GM12874 (cell line): Measurements from ENCODE around the gene HS6ST2.

Experiments
- TF ChIP-seq, protein P1 (sequence below): IDR thresholded peaks from 2 replicates; pipeline ENCODE4 v1.5.1; 2011; ENCODE audit warnings: low read depth, mild to moderate bottlenecking, control low read depth, low read length, moderate library complexity; ENCODE audit not compliant: insufficient read depth

Gene HS6ST2

DNA sequence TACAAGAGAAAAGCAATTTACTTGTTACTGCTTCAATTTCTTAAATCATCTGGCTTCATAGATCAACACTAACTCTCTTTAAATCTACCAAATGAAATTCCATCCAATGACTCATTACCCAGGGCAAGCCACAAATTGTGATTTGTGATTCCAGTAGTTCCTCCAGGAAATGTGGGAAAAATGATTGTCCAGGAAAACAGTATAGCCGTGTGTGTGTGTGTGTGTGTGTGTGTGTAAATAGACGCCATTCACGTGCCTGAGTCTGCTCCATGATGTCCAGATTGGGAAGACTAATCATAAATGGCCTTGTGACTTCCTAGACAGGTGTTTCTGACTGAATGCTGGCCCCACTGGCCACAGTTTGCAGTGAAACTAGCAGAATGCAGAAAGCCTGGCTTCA lies 121.3 kb downstream of the HS6ST2 start:
- TF ChIP-seq, protein P1, sequence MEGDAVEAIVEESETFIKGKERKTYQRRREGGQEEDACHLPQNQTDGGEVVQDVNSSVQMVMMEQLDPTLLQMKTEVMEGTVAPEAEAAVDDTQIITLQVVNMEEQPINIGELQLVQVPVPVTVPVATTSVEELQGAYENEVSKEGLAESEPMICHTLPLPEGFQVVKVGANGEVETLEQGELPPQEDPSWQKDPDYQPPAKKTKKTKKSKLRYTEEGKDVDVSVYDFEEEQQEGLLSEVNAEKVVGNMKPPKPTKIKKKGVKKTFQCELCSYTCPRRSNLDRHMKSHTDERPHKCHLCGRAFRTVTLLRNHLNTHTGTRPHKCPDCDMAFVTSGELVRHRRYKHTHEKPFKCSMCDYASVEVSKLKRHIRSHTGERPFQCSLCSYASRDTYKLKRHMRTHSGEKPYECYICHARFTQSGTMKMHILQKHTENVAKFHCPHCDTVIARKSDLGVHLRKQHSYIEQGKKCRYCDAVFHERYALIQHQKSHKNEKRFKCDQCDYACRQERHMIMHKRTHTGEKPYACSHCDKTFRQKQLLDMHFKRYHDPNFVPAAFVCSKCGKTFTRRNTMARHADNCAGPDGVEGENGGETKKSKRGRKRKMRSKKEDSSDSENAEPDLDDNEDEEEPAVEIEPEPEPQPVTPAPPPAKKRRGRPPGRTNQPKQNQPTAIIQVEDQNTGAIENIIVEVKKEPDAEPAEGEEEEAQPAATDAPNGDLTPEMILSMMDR = no peak

DNA sequence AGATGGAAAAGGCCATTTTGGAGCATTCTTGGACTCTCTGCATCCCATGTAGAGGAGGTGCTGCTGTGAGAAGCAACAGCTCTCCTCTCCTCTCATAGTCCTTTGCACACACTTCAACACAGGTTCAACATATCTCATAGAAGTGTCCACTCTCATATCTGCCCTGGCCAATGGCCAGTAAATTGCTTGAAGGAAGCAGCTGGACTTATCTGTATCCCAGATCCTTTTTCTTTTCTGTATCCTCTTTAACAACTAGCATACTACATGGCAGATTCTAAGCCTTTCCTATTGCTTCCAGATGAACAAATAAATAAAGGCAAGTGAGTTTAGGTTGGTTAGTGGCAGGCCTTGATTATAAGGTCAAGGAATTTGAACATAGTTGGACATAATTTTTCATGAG lies 122.0 kb downstream of the HS6ST2 start:
- TF ChIP-seq, protein P1 = no peak

DNA sequence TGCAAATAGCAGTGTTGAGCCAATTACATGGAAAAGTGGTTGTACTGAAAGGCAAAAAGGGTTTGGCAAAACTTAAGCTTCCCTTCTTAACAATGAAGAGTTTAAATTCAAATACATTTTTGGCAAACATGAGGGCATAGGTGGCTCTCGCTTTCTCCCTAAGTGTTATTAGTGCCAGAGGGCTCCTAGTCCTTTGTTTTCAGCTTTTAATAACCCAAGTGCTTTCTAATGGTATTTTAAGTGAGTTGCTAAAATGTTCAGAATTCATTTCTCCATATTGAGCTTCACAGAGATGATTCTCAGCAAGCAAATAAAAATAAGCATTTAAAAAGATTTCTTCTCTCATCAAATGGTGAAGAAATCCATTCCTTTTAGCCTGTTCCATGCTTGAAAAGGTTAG lies 123.7 kb downstream of the HS6ST2 start:
- TF ChIP-seq, protein P1 = no peak

DNA sequence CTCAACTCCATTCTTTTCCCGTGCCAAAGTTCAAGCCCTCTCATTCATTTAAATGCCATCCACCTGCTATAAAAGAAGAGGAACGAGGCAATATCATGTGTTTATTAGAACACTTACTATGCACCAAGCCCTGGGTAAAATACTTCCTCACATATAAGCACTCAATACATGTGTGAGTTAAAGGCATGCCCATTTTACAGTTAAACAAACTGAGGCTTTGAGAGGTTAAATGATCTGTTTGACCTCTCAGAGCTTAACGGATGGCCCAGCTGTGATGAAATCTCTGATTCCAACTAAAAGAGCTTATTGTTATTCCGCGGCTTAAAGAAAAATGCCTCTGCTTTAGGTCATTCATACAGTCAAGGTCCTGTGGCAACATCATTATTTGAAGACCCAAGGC lies 124.3 kb downstream of the HS6ST2 start:
- TF ChIP-seq, protein P1 = no peak

DNA sequence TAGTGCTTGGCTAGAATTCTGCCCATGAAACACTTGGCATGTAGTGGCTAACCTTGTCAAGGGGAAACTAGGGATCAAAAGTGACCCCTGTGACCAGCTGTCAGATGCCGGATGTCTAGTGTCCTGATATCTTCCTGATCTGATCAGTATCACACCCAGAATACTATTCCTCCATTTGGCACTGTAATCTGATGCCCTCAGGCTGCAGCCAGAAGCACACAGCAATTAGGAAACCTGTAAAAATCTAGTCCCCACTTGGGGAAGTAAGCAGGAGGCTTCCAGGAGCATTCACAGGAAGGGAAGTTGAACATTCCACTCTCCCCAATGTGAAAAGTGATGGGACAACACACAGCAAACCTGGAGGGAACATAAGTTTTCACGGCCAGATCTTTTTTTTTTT lies 125.1 kb downstream of the HS6ST2 start:
- TF ChIP-seq, protein P1 = no peak

DNA sequence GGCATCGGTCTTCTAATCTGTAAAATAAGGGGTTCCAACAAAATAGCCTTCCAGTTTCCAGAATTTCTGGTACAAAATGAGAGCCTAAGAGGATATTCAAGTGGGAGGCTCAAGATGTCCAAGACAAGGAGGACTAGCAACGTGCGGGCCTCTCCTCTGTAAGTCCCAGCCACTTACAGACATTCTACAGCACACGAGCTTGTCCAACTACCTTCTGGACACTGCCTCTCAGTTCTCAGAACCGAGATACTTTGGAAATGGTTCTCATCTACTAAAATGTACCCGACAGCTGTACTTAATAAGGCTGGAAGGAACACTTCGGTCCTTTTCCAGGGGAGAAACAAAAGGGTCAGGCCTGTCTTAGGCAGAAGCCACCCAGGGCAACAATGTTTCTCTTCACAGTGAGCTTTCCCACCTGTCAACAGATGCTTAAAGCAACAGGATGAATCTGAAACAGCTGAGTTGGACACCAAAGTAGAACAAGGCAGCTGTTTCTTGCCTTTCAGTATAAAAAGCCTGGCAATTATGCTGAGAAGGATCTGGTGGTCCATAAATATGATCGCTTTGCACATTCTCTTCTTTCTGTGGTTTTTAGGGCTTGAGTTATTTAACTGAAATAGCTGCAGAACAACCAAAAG lies 127.0 kb downstream of the HS6ST2 start:
- TF ChIP-seq, protein P1 = no peak

DNA sequence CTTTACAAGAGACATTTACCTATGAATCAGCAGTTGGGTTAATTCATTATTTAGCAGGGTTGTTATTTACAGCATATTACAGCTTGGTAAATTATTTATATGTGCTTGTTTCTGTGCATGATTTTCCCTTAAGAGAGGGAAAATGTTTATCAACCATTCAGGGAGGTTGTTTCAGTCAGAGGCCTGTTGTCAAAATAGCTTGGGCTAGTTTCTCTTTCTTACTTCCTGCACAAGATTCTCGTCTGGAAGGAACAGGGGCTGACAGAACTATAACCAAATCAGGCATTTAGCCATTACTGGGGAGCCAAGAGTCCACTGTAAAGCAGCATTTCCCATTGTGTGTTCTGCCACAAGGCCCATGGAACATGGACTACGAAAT lies 135.8 kb downstream of the HS6ST2 start:
- TF ChIP-seq, protein P1 = no peak
